C4-2B (cell line): ENCODE data around the gene CHIA.

Source experiments
- H3K27ac ChIP-seq: fragments of 450-650 bp; 2 replicates; pipeline ENCODE4 v1.5.1; 2017
- ZFX ChIP-seq: fragments of 450-650 bp; IDR thresholded peaks from 2 replicates; pipeline ENCODE4 v1.6.1; 2017
- TF ChIP-seq, protein P1 (sequence below): fragments of 450-650 bp; conservative IDR thresholded peaks from 2 replicates; pipeline ENCODE4 v1.5.1; 2017; ENCODE audit warnings: mild to moderate bottlenecking

Gene CHIA

GRCh38 chr1:111275079-111275478 lies 15.6 kb upstream of the CHIA start:
- no peak overlapping the region for H3K27ac ChIP-seq

GRCh38 chr1:111275780-111276433 lies 14.7 kb upstream of the CHIA start:
- H3K27ac ChIP-seq: no peak overlapping the region
- TF ChIP-seq, protein P1, sequence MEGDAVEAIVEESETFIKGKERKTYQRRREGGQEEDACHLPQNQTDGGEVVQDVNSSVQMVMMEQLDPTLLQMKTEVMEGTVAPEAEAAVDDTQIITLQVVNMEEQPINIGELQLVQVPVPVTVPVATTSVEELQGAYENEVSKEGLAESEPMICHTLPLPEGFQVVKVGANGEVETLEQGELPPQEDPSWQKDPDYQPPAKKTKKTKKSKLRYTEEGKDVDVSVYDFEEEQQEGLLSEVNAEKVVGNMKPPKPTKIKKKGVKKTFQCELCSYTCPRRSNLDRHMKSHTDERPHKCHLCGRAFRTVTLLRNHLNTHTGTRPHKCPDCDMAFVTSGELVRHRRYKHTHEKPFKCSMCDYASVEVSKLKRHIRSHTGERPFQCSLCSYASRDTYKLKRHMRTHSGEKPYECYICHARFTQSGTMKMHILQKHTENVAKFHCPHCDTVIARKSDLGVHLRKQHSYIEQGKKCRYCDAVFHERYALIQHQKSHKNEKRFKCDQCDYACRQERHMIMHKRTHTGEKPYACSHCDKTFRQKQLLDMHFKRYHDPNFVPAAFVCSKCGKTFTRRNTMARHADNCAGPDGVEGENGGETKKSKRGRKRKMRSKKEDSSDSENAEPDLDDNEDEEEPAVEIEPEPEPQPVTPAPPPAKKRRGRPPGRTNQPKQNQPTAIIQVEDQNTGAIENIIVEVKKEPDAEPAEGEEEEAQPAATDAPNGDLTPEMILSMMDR: no peak
- no peak for TF ChIP-seq ZFX

More at GRCh38 chr1:111275079-111275478, 15.6 kb upstream of the CHIA start:
- TF ChIP-seq, protein P1: no peak
- TF ChIP-seq ZFX: no peak

DNA sequence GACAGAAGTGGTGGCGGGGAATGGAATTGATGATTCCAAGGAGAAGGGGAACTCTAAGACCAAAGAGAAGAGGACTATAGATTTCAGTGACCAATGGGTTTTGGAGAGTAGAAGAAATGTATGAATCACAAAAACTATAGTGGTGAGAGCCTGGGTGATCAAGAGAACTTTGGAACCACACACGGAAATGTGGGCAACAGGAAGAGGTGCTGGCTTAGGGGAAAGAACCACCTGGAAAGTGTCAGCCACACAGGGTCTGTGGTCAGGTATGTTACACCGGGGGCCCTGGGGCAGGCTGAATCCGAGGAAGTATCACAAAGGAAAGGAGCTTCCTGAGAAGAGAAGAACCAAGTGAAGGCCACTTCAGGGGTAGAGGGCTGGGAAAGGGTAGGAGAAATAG lies 11.5 kb upstream of the CHIA start:
- H3K27ac ChIP-seq: no peak overlapping the region
- TF ChIP-seq, protein P1: no peak
- TF ChIP-seq ZFX: no peak

DNA sequence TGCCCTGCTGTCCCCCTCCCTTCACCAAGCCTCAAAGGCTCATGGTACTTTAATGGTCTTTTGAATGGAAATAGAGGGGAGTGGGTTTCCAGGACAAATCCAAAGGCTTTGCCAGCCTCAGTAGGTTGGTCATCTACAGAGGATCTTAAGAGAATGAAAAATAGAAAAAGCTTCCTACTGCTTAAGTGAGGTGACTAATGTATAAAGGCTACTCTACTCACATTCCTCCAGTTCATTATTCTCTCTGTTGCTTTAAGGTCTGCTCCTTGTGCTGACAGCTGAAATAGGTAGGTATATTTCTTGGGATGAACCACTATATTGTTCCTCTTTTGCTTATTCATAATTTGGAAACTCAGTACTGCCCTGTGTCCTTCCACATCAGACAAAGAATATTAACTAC lies 10.4 kb upstream of the CHIA start:
- no peak overlapping the region for H3K27ac ChIP-seq
- TF ChIP-seq, protein P1: no peak
- TF ChIP-seq ZFX: no peak

GRCh38 chr1:111281411-111281810 lies 9.2 kb upstream of the CHIA start:
- TF ChIP-seq ZFX: no peak
- TF ChIP-seq, protein P1: no peak
- H3K27ac ChIP-seq: no peak overlapping the region

DNA sequence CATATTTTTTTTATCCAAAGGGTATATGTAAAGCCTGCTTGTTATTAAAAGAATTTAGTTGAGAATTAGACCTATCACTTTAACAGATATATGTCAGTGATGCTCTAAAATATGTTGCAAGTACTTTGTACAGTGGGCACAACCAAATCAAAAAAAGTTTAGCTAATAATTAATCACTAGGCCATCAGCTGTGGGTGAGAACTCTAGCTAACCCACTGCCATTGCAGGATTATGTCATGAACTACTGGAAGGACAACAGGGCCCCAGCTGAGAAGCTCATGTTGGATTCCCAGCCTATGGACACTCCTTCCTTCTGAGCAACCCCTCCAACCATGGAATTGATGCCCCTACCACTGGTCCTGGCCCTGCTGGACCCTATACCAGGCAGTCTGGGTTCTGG lies 6.8 kb upstream of the CHIA start:
- TF ChIP-seq, protein P1: no peak
- no peak for TF ChIP-seq ZFX
- no peak overlapping the region for H3K27ac ChIP-seq

DNA sequence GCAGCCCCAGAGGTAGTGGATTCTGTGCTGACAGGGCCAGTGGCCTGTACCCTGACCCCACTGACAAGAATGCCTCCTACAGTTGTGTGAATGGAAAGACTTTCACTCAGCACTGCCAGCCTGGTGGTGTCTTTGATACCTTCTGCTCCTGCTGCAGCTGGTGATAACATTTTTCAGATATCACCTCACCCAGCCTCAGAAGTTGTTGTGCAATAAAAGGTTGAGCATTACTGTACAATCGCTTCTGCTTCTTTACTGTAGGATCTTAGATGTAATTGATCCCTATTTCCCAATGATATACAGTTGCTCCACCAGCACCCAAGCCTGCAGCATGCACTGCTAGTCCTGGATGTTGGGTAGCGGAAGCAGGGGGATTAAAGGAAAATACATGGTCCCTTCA lies 4.8 kb upstream of the CHIA start:
- no peak overlapping the region for H3K27ac ChIP-seq
- TF ChIP-seq, protein P1: no peak
- TF ChIP-seq ZFX: no peak
